Measurements from ENCODE around the gene MLLT10.

MLLT10 gene

GRCh38 chr10:21533467-21534279 lies at the start of gene MLLT10:
MLLT10 (plus strand) TSS chr10:21534232; CDS start chr10:21534645, 413 bp downstream.
- TF ChIP-seq EZH2 (IDR thresholded peaks at IDR 0.05; ENCODE audit: borderline replicate concordance, low read depth, low read length, severe bottlenecking) (no peak), CTCF (IDR thresholded peaks at IDR 0.05; ENCODE audit: borderline replicate concordance, extremely low read depth, low read length, poor library complexity, severe bottlenecking) (peak; percentile 33)
- ATAC-seq (ENCODE audit: insufficient read depth, low read depth) (peak; percentile 76), DNase-seq (peak; percentile 98)
- Histone ChIP-seq H3K36me3 (ENCODE audit: insufficient read depth, low read length) (peaks cover 34% of the 10 kb centered on the region), H4K20me1 (ENCODE audit: insufficient read depth, low read length) (peaks cover 17% of the 10 kb centered on the region), H3K27me3 (ENCODE audit: insufficient read depth, low read length, poor library complexity) (peaks cover 4% of the 10 kb centered on the region), H3K4me3 (ENCODE audit: low read depth in 1 of 2, low read length in 2 of 2) (peak within 1 kb of the TSS; percentile 29 to 62; a peak in 3 of 4 replicates), H3K27ac (ENCODE audit: low read length) (peak within 1 kb of the TSS; percentile 92), H2AFZ (ENCODE audit: low read depth, low read length) (peak within 1 kb of the TSS; percentile 81), H3K79me2 (ENCODE audit: insufficient read depth, low read length) (peaks cover 41% of the 10 kb centered on the region), H3K9me3 (ENCODE audit: insufficient read depth, low read length, severe bottlenecking) (no peaks in the 10 kb centered on the region), H3K4me2 (ENCODE audit: insufficient read depth, low read length) (peak within 1 kb of the TSS; percentile 68), H3K9ac (ENCODE audit: low read depth, low read length) (peak within 1 kb of the TSS; percentile 61), H3K4me1 (ENCODE audit: insufficient read depth, low read length) (peaks cover 30% of the 10 kb centered on the region)

- DNase-seq (no peak), ATAC-seq (ENCODE audit: insufficient read depth, low read depth) (no peak)
- Histone ChIP-seq H3K9me3 (ENCODE audit: insufficient read depth, low read length, severe bottlenecking) (no peaks in the 10 kb centered on the region), H4K20me1 (ENCODE audit: insufficient read depth, low read length) (no peaks in the 10 kb centered on the region), H3K4me3 (ENCODE audit: low read depth in 1 of 2, low read length in 2 of 2) (no peak overlapping the region), H3K27ac (ENCODE audit: low read length) (no peak overlapping the region), H3K79me2 (ENCODE audit: insufficient read depth, low read length) (no peaks in the 10 kb centered on the region), H2AFZ (ENCODE audit: low read depth, low read length) (no peak overlapping the region), H3K4me2 (ENCODE audit: insufficient read depth, low read length) (no peak overlapping the region), H3K9ac (ENCODE audit: low read depth, low read length) (no peak overlapping the region), H3K36me3 (ENCODE audit: insufficient read depth, low read length) (no peaks in the 10 kb centered on the region), H3K27me3 (ENCODE audit: insufficient read depth, low read length, poor library complexity) (peaks cover 3% of the 10 kb centered on the region), H3K4me1 (ENCODE audit: insufficient read depth, low read length) (no peaks in the 10 kb centered on the region)
- TF ChIP-seq CTCF (IDR thresholded peaks at IDR 0.05; ENCODE audit: borderline replicate concordance, extremely low read depth, low read length, poor library complexity, severe bottlenecking) (no peak), EZH2 (IDR thresholded peaks at IDR 0.05; ENCODE audit: borderline replicate concordance, low read depth, low read length, severe bottlenecking) (no peak)
These were observed 46.4 kb upstream of the MLLT10 start for GRCh38 chr10:21487416-21488180.

GRCh38 chr10:21488246-21488956 lies 45.6 kb upstream of the MLLT10 start:
- ATAC-seq (ENCODE audit: insufficient read depth, low read depth) (no peak), DNase-seq (no peak)
- Histone ChIP-seq H3K4me1 (ENCODE audit: insufficient read depth, low read length) (no peaks in the 10 kb centered on the region), H2AFZ (ENCODE audit: low read depth, low read length) (no peak overlapping the region), H3K36me3 (ENCODE audit: insufficient read depth, low read length) (no peaks in the 10 kb centered on the region), H3K4me3 (ENCODE audit: low read depth in 1 of 2, low read length in 2 of 2) (no peak overlapping the region), H3K9me3 (ENCODE audit: insufficient read depth, low read length, severe bottlenecking) (no peaks in the 10 kb centered on the region), H3K9ac (ENCODE audit: low read depth, low read length) (no peak overlapping the region), H3K27me3 (ENCODE audit: insufficient read depth, low read length, poor library complexity) (peaks cover 9% of the 10 kb centered on the region), H4K20me1 (ENCODE audit: insufficient read depth, low read length) (no peaks in the 10 kb centered on the region), H3K4me2 (ENCODE audit: insufficient read depth, low read length) (no peak overlapping the region), H3K79me2 (ENCODE audit: insufficient read depth, low read length) (no peaks in the 10 kb centered on the region), H3K27ac (ENCODE audit: low read length) (no peak overlapping the region)
- TF ChIP-seq CTCF (IDR thresholded peaks at IDR 0.05; ENCODE audit: borderline replicate concordance, extremely low read depth, low read length, poor library complexity, severe bottlenecking) (no peak), EZH2 (IDR thresholded peaks at IDR 0.05; ENCODE audit: borderline replicate concordance, low read depth, low read length, severe bottlenecking) (no peak)

Measured in DND-41 (cell line).